GM12878 (cell line): ENCODE data around the gene ABCB4. TPM values are rescaled to one million over a fixed set of nuclear protein-coding genes. Genes with fewer than 3 reads are reported as not detected.

ENCODE experiments used
- E2F4 ChIP-seq: IDR thresholded peaks from 2 replicates; pipeline ENCODE4 v1.6.1; 2012; ENCODE audit warnings: low read depth, low read length, improper control_type of control experiment
- EGR1 ChIP-seq, 2 experiments: IDR thresholded peaks; 1 replicate in 1 of 2; 2 replicates in 1 of 2; pipeline ENCODE4 v1.6.1; 2011 to 2012; ENCODE audit warnings: low read depth in 2 of 2, low read length in 2 of 2, borderline replicate concordance in 1 of 2, mild to moderate bottlenecking in 1 of 2, moderate library complexity in 1 of 2
- FOXM1 ChIP-seq: IDR thresholded peaks from 2 replicates; pipeline ENCODE4 v1.6.1; 2012; ENCODE audit warnings: low read depth, mild to moderate bottlenecking, inconsistent platforms, low read length, moderate library complexity
- IRF3 ChIP-seq: fragments of 450-650 bp; IDR thresholded peaks from 2 replicates; pipeline ENCODE4 v1.6.1; 2014; ENCODE audit warnings: mild to moderate bottlenecking
- NFIC ChIP-seq: IDR thresholded peaks from 2 replicates; pipeline ENCODE4 v1.6.1; 2012; ENCODE audit warnings: low read depth, mild to moderate bottlenecking, inconsistent platforms, low read length, moderate library complexity
- SMAD5 ChIP-seq: IDR thresholded peaks from 2 replicates; pipeline ENCODE4 v1.6.1; 2016; ENCODE audit warnings: antibody characterized with exemption, low read depth
- SMARCA5 ChIP-seq: fragments of 450-650 bp; IDR thresholded peaks from 2 replicates; pipeline ENCODE4 v1.6.1; 2017; ENCODE audit warnings: mild to moderate bottlenecking
- TCF3 ChIP-seq: IDR thresholded peaks from 2 replicates; pipeline ENCODE4 v1.6.1; 2012; ENCODE audit warnings: low read depth, mild to moderate bottlenecking, low read length, borderline replicate concordance; ENCODE audit not compliant: insufficient read depth
- USF2 ChIP-seq: IDR thresholded peaks from 2 replicates; pipeline ENCODE4 v1.6.1; 2011; ENCODE audit warnings: low read depth, low read length, improper control_type of control experiment, borderline replicate concordance
- ZNF687 ChIP-seq: fragments of 450-650 bp; IDR thresholded peaks from 2 replicates; pipeline ENCODE4 v1.6.1; 2017; ENCODE audit warnings: mild to moderate bottlenecking, moderate library complexity
- ZZZ3 ChIP-seq: IDR thresholded peaks from 2 replicates; pipeline ENCODE4 v1.6.1; 2011; ENCODE audit warnings: low read depth; ENCODE audit not compliant: control insufficient read depth, insufficient read length
- polyA plus RNA-seq, 11 experiments: library from polyadenylated mRNA; depleted of rRNA in 4 of 11; unstranded in 6 of 11; stranded (reverse) in 5 of 11; fragments of >200 nt; fragmentation: Nextera tagmentation in 4 of 11; fragmentation: Illumina TruSeq in 1 of 11; extraction: Ambion mirVana in 4 of 11; extraction: Trizol in 1 of 11; gene quantifications; 1 replicate in 1 of 11; 2 replicates in 10 of 11; pipeline versions ENCODE4 v1.2.1 to v1.2.3, GENCODE V29; 2011 to 2016; ENCODE audit warnings: inconsistent platforms in 2 of 11, missing spikeins in 2 of 11, low read depth in 1 of 11
- total RNA-seq, 4 experiments: library from RNA; depleted of rRNA in 3 of 4; stranded (reverse); fragments of >200 nt in 3 of 4; fragmentation: Illumina TruSeq in 1 of 4; extraction: Trizol in 1 of 4; gene quantifications; 2 replicates each; pipeline versions ENCODE4 v1.2.1 to v1.2.3, GENCODE V29; 2013 to 2021

ABCB4 gene
- total and polyA plus RNA-seq, 10 of the 15 experiments (the other 5 are each of a cell fraction or from before 2014, with no cell fraction given) = 1.9 to 8.3 (median 4.4) TPM

- no peak for TF ChIP-seq ZNF687
- no peak for TF ChIP-seq EGR1 (IDR thresholded peaks at IDR 0.05; ENCODE audit: borderline replicate concordance in 1 of 2, low read depth in 2 of 2, low read length in 2 of 2)
- no peak for TF ChIP-seq USF2
- no peak for TF ChIP-seq TCF3
- no peak for TF ChIP-seq E2F4
- no peak for TF ChIP-seq ZZZ3
- TF ChIP-seq NFIC = no peak
- no peak for TF ChIP-seq SMARCA5
- TF ChIP-seq IRF3 = no peak
- TF ChIP-seq FOXM1 = 0 out of 2 replicates have a peak, but pooled peaks have one; percentile 25
- no peak for TF ChIP-seq SMAD5
- TF ChIP-seq, all 136 proteins: peak for 7
These were observed 58.5 kb downstream of the ABCB4 start (continued) for GRCh38 chr7:87416682-87417587.
